DND-41 (cell line): ENCODE measurements around the gene SBNO1.

Source experiments
- CTCF ChIP-seq: IDR thresholded peaks from 2 replicates; pipeline ENCODE4 v1.5.1; 2012; ENCODE audit warnings: borderline replicate concordance, low read length, moderate library complexity, mild to moderate bottlenecking; ENCODE audit not compliant: poor library complexity, severe bottlenecking; ENCODE audit errors: extremely low read depth
- EZH2 ChIP-seq: IDR thresholded peaks from 3 replicates; pipeline ENCODE4 v1.6.1; 2012; ENCODE audit warnings: borderline replicate concordance, low read depth, mild to moderate bottlenecking, moderate library complexity, low read length, inconsistent platforms; ENCODE audit not compliant: severe bottlenecking

GRCh38 chr12:123396954-123397353 is 32.3 kb upstream of the SBNO1 start:
- TF ChIP-seq CTCF, result no peak
- no peak for TF ChIP-seq EZH2
